H9 (cell line): ENCODE data around the gene NSG1. TPM values are rescaled to one million over a fixed set of nuclear protein-coding genes. Genes with fewer than 3 reads are reported as not detected.

ENCODE experiments used
- DNase-seq: peaks from one replicate; pipeline ENCODE4 v3.0.0-alpha.2; 2017
- H2AFZ ChIP-seq: one replicate; pipeline ENCODE4 v1.6.1; 2013; ENCODE audit warnings: mild to moderate bottlenecking, low read length, control low read depth, moderate library complexity
- H2AK5ac ChIP-seq: 2 replicates; pipeline ENCODE4 v1.6.1; 2013; ENCODE audit warnings: low read length, control low read depth, mixed read lengths; ENCODE audit not compliant: insufficient read length
- H2BK120ac ChIP-seq: one replicate; pipeline ENCODE4 v1.6.1; 2013; ENCODE audit warnings: low read depth, mild to moderate bottlenecking, low read length, control low read depth, inconsistent platforms; ENCODE audit not compliant: poor library complexity, severe bottlenecking
- H2BK12ac ChIP-seq: 2 replicates; pipeline ENCODE4 v1.6.1; 2013; ENCODE audit warnings: low read length, control low read depth, mixed read lengths, low read depth; ENCODE audit not compliant: insufficient read length
- H2BK15ac ChIP-seq: 2 replicates; pipeline ENCODE4 v1.6.1; 2013; ENCODE audit warnings: low read depth, low read length, control low read depth
- H2BK20ac ChIP-seq: one replicate; pipeline ENCODE4 v1.6.1; 2013; ENCODE audit warnings: low read depth, mild to moderate bottlenecking, low read length, control low read depth, inconsistent platforms; ENCODE audit not compliant: poor library complexity, severe bottlenecking
- H2BK5ac ChIP-seq: 2 replicates; pipeline ENCODE4 v1.6.1; 2013; ENCODE audit warnings: low read length, control low read depth, mixed read lengths; ENCODE audit not compliant: insufficient read length
- H3K14ac ChIP-seq: 2 replicates; pipeline ENCODE4 v1.6.1; 2013; ENCODE audit warnings: low read length, control low read depth; ENCODE audit not compliant: insufficient read depth
- H3K18ac ChIP-seq: 2 replicates; pipeline ENCODE4 v1.6.1; 2013; ENCODE audit warnings: low read depth, mild to moderate bottlenecking, mixed read lengths, low read length, control low read depth; ENCODE audit not compliant: insufficient read length
- H3K23ac ChIP-seq: 2 replicates; pipeline ENCODE4 v1.6.1; 2013; ENCODE audit warnings: low read length, control low read depth, mixed read lengths, low read depth; ENCODE audit not compliant: insufficient read length
- H3K23me2 ChIP-seq: 2 replicates; pipeline ENCODE4 v1.6.1; 2013; ENCODE audit warnings: low read depth, mild to moderate bottlenecking, mixed read lengths, low read length, control low read depth; ENCODE audit not compliant: insufficient read length, poor library complexity, severe bottlenecking
- H3K27ac ChIP-seq: 2 replicates; pipeline ENCODE4 v1.5.1; 2013; ENCODE audit warnings: low read length, control low read depth, mixed read lengths, low read depth; ENCODE audit not compliant: insufficient read length
- H3K27me3 ChIP-seq: 2 replicates; pipeline ENCODE4 v1.6.1; 2013; ENCODE audit warnings: low read length, control low read depth, inconsistent platforms; ENCODE audit not compliant: insufficient read depth
- H3K4ac ChIP-seq: 2 replicates; pipeline ENCODE4 v1.6.1; 2013; ENCODE audit warnings: low read depth, mild to moderate bottlenecking, control low read depth, inconsistent platforms, low read length, moderate library complexity
- H3K4me1 ChIP-seq: 2 replicates; pipeline ENCODE4 v1.6.1; 2013; ENCODE audit warnings: low read length, control low read depth, inconsistent platforms; ENCODE audit not compliant: insufficient read depth
- H3K4me2 ChIP-seq: 2 replicates; pipeline ENCODE4 v1.6.1; 2013; ENCODE audit warnings: low read length, control low read depth, mixed read lengths; ENCODE audit not compliant: insufficient read length, insufficient read depth
- H3K56ac ChIP-seq: 2 replicates; pipeline ENCODE4 v1.6.1; 2013; ENCODE audit warnings: low read depth, mild to moderate bottlenecking, mixed read lengths, low read length, control low read depth; ENCODE audit not compliant: insufficient read length
- H3K79me1 ChIP-seq: 2 replicates; pipeline ENCODE4 v1.6.1; 2013; ENCODE audit warnings: low read depth, mild to moderate bottlenecking, moderate library complexity, low read length, control low read depth, inconsistent platforms; ENCODE audit not compliant: insufficient read depth, poor library complexity, severe bottlenecking
- H3K79me2 ChIP-seq: 2 replicates; pipeline ENCODE4 v1.6.1; 2013; ENCODE audit warnings: low read length, control low read depth, inconsistent platforms; ENCODE audit not compliant: insufficient read depth
- H3K9ac ChIP-seq: 2 replicates; pipeline ENCODE4 v1.6.1; 2013; ENCODE audit warnings: low read length, control low read depth, mixed read lengths; ENCODE audit not compliant: insufficient read length; ENCODE audit errors: extremely low read depth
- H3K9me3 ChIP-seq: one replicate; pipeline ENCODE4 v1.6.1; 2013; ENCODE audit warnings: low read depth, low read length, inconsistent platforms; ENCODE audit not compliant: control insufficient read depth
- H3T11ph ChIP-seq: one replicate; pipeline ENCODE4 v1.6.1; 2013; ENCODE audit warnings: mild to moderate bottlenecking, low read length, control low read depth, inconsistent platforms
- H4K20me1 ChIP-seq: one replicate; pipeline ENCODE4 v1.6.1; 2013; ENCODE audit not compliant: control insufficient read depth, insufficient read length, insufficient read depth
- H4K5ac ChIP-seq: 2 replicates; pipeline ENCODE4 v1.6.1; 2013; ENCODE audit warnings: low read depth, mild to moderate bottlenecking, mixed read lengths, low read length, control low read depth; ENCODE audit not compliant: insufficient read length
- H4K8ac ChIP-seq: replicated peaks from 2 replicates; pipeline ENCODE4 v1.6.1; 2013; ENCODE audit warnings: low read length, control low read depth, mixed read lengths, low read depth; ENCODE audit not compliant: insufficient read length
- H4K91ac ChIP-seq: 2 replicates; pipeline ENCODE4 v1.6.1; 2013; ENCODE audit warnings: low read depth, mild to moderate bottlenecking, moderate library complexity, mixed read lengths, low read length, control low read depth; ENCODE audit not compliant: insufficient read length
- H3K27ac Mint-ChIP-seq, 3 experiments: 2 replicates in 2 of 3; 3 replicates in 1 of 3; pipeline ENCODE4 v1.8.0; 2020 to 2021; ENCODE audit warnings: mixed read lengths in 3 of 3, mild to moderate bottlenecking in 1 of 3, moderate library complexity in 1 of 3
- H3K27me3 Mint-ChIP-seq: 2 replicates; pipeline ENCODE4 v1.8.0; 2021; ENCODE audit warnings: low read depth, mild to moderate bottlenecking, moderate library complexity, mixed read lengths
- H3K36me3 Mint-ChIP-seq, 3 experiments: 2 replicates in 2 of 3; 3 replicates in 1 of 3; pipeline ENCODE4 v1.8.0; 2020 to 2021; ENCODE audit warnings: low read depth in 3 of 3, mixed read lengths in 3 of 3; ENCODE audit not compliant: insufficient read depth in 1 of 3
- H3K4me1 Mint-ChIP-seq, 2 experiments: 2 replicates each; pipeline ENCODE4 v1.8.0; 2020; ENCODE audit warnings: mixed read lengths in 2 of 2
- H3K4me3 Mint-ChIP-seq, 2 experiments: 2 replicates in 1 of 2; 3 replicates in 1 of 2; pipeline ENCODE4 v1.8.0; 2020 to 2021; ENCODE audit warnings: mild to moderate bottlenecking in 2 of 2, mixed read lengths in 2 of 2, moderate library complexity in 1 of 2
- H3K9me3 Mint-ChIP-seq, 2 experiments: 2 replicates in 1 of 2; 3 replicates in 1 of 2; pipeline ENCODE4 v1.8.0; 2020; ENCODE audit warnings: mild to moderate bottlenecking in 2 of 2, mixed read lengths in 2 of 2, moderate library complexity in 1 of 2
- CTCF ChIP-seq: fragments of 200-600 bp; sonication (generic); conservative IDR thresholded peaks from 3 replicates; pipeline ENCODE4 v1.8.0; 2021; ENCODE audit warnings: antibody characterized with exemption, mild to moderate bottlenecking
- WGBS: extraction: QIAGEN DNeasy Blood & Tissue Kit; methylation state at CpG from one replicate; pipeline ENCODE4 v1.1.7; 2013; ENCODE audit warnings: missing lambda C conversion rate, low lambda C conversion rate, mixed read lengths; ENCODE audit not compliant: insufficient read length; ENCODE audit errors: extremely low coverage; 5-methylcytosine and 5-hydroxymethylcytosine counted together
- total RNA-seq: library from RNA; stranded (reverse); gene quantifications from 2 replicates; pipeline ENCODE4 v1.2.1, GENCODE V29; 2021

The NSG1 gene
- total RNA-seq, 1 experiment from 2014 or later = 9.3 TPM

GRCh38 chr4:4412641-4413372 is 25.9 kb downstream of the NSG1 start:
- Histone ChIP-seq H3K27me3 (no peaks in the 10 kb centered on the region), H3K79me2 (no peaks in the 10 kb centered on the region), H3K9me3 (no peaks in the 10 kb centered on the region), H3K23me2 (no peaks in the 10 kb centered on the region), H2BK5ac (no peak overlapping the region), H3K27ac (no peak overlapping the region), H3K79me1 (no peaks in the 10 kb centered on the region), H3K4me1 (no peaks in the 10 kb centered on the region), H2AK5ac (no peak overlapping the region), H4K5ac (no peak overlapping the region), H3K23ac (no peak overlapping the region), H3T11ph (no peak overlapping the region), H2BK120ac (no peak overlapping the region), H2BK20ac (no peak overlapping the region), H3K14ac (no peak overlapping the region), H2BK12ac (no peak overlapping the region), H3K4me2 (no peak overlapping the region), H3K9ac (no peak overlapping the region), H3K56ac (no peak overlapping the region), H4K8ac (no peak overlapping the region), H2AFZ (no peak overlapping the region), H2BK15ac (no peak overlapping the region), H4K20me1 (no peaks in the 10 kb centered on the region), H4K91ac (no peak overlapping the region), H3K18ac (no peak overlapping the region), H3K4ac (no peak overlapping the region)
- no peak for TF ChIP-seq CTCF
- H3K9me3 Mint-ChIP-seq = peaks cover 0 to 2% of the 10 kb centered on the region in 2 experiments; a peak in 2 of 5 replicates
- DNase-seq = no peak
- WGBS = no CpG with 5 or more reads among the region's 19 CpGs
- peaks cover 0 to 10% (median 6%) of the 10 kb centered on the region in 3 experiments; a peak in 6 of 7 replicates for H3K36me3 Mint-ChIP-seq
- H3K27me3 Mint-ChIP-seq = no peaks in the 10 kb centered on the region
- peaks cover 0 to 4% of the 10 kb centered on the region in 2 experiments; a peak in 1 of 4 replicates for H3K4me1 Mint-ChIP-seq
- no peak overlapping the region for H3K4me3 Mint-ChIP-seq
- H3K27ac Mint-ChIP-seq = peak overlapping the region in 2 of 3 experiments; percentile 52 to 54; a peak in 2 of 7 replicates
